ENCODE measurements around the gene FBXW5. TPM values are rescaled to one million over a fixed set of nuclear protein-coding genes. Genes with fewer than 3 reads are reported as not detected.
A peak's percentile ranks its signal among the peaks of the same experiment; 100 is the strongest.

The FBXW5 gene
- total and polyA plus RNA-seq, 10 of the 15 experiments (the other 5 are each of a cell fraction or from before 2014, with no cell fraction given): 0.21 to 97.3 (median 44.5) TPM

DNA sequence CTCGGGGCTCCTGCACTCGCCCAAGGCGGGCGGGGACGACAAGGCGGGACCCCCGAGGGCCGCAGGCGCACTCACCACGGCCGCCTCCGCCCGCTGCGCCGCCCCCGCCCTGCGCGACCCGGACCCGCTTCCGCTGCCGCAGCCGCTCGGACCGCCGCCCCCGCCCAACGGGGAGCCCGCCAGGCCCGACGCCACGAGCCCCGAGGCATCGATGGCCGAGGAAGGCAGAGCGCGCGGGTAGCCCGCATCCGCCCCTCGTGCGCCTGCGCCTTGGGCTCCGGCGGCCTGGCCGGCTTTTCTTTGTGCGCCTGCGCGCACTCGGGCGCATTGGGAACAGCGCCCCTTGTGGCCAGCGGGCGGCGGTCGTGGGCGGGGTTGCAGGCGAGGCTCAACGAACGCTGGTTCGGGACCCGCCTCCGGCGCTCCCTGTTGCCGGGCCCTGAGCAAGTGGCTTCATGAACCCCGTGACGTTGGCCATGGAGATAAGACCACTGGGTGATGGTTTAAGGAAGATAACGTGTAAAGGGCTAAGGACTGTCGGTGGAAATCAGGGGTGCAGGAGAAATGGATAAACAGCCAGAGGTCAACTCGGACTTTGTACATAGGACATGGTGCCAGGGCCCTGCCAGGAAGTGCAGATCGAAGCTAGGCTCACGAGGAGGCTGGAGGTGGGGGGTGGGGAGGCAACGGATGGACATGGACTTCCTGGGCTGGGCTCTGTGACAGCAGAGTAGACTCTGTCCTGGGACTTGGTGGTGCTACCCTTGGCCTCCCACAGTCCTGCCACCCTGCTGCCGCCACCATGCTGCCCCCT, at the start of gene FBXW5, which contains the start of gene C8G (continued):
- no peak for TF ChIP-seq IRF4 (IDR thresholded peaks at IDR 0.05; ENCODE audit: low read depth, low read length)
- TF ChIP-seq RCOR1 (conservative IDR thresholded peaks at IDR 0.05; ENCODE audit: low read depth, low read length): peak; percentile 52; the same call in 1 of the 2 replicates
- TF ChIP-seq SREBF1 (IDR thresholded peaks at IDR 0.05; ENCODE audit: low read length): no peak
- peak; percentile 3; the same call in 1 of the 2 replicates for TF ChIP-seq SMC3 (IDR thresholded peaks at IDR 0.05; ENCODE audit: borderline replicate concordance, low read length)
- peak; percentile 58; the same call in 1 of the 2 replicates for TF ChIP-seq NBN (IDR thresholded peaks at IDR 0.05)
- TF ChIP-seq, protein P1, sequence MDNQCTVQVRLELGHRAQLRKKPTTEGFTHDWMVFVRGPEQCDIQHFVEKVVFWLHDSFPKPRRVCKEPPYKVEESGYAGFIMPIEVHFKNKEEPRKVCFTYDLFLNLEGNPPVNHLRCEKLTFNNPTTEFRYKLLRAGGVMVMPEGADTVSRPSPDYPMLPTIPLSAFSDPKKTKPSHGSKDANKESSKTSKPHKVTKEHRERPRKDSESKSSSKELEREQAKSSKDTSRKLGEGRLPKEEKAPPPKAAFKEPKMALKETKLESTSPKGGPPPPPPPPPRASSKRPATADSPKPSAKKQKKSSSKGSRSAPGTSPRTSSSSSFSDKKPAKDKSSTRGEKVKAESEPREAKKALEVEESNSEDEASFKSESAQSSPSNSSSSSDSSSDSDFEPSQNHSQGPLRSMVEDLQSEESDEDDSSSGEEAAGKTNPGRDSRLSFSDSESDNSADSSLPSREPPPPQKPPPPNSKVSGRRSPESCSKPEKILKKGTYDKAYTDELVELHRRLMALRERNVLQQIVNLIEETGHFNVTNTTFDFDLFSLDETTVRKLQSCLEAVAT (IDR thresholded peaks at IDR 0.05): peak; percentile 99
- TF ChIP-seq, protein P2, sequence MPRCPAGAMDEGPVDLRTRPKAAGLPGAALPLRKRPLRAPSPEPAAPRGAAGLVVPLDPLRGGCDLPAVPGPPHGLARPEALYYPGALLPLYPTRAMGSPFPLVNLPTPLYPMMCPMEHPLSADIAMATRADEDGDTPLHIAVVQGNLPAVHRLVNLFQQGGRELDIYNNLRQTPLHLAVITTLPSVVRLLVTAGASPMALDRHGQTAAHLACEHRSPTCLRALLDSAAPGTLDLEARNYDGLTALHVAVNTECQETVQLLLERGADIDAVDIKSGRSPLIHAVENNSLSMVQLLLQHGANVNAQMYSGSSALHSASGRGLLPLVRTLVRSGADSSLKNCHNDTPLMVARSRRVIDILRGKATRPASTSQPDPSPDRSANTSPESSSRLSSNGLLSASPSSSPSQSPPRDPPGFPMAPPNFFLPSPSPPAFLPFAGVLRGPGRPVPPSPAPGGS (IDR thresholded peaks at IDR 0.05; ENCODE audit: borderline replicate concordance, insufficient read depth, low read depth, low read length, poor library complexity, severe bottlenecking): peak; percentile 32
- no peak for TF ChIP-seq TCF7 (IDR thresholded peaks at IDR 0.05; ENCODE audit: borderline replicate concordance)
- TF ChIP-seq FOXM1 (IDR thresholded peaks at IDR 0.05; ENCODE audit: low read depth, low read length): no peak
- TF ChIP-seq ZNF622 (IDR thresholded peaks at IDR 0.05): no peak
- no peak for TF ChIP-seq CHD4 (IDR thresholded peaks at IDR 0.05)
- TF ChIP-seq, protein P3, sequence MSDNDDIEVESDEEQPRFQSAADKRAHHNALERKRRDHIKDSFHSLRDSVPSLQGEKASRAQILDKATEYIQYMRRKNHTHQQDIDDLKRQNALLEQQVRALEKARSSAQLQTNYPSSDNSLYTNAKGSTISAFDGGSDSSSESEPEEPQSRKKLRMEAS (IDR thresholded peaks at IDR 0.05; ENCODE audit: low read depth, low read length): peak; percentile 35
- TF ChIP-seq POLR2AphosphoS2 (IDR thresholded peaks at IDR 0.05; ENCODE audit: low read depth, low read length): peak; percentile 91
- no peak for TF ChIP-seq KAT2A (conservative IDR thresholded peaks at IDR 0.05; ENCODE audit: control insufficient read depth, low read depth, low read length)
- TF ChIP-seq TCF3 (IDR thresholded peaks at IDR 0.05; ENCODE audit: borderline replicate concordance, insufficient read depth, low read depth, low read length): 0 out of 2 replicates have a peak, but pooled peaks have one; percentile 52
- TF ChIP-seq ZNF384 (IDR thresholded peaks at IDR 0.05; ENCODE audit: borderline replicate concordance, low read depth, low read length): no peak
- TF ChIP-seq, protein P4, sequence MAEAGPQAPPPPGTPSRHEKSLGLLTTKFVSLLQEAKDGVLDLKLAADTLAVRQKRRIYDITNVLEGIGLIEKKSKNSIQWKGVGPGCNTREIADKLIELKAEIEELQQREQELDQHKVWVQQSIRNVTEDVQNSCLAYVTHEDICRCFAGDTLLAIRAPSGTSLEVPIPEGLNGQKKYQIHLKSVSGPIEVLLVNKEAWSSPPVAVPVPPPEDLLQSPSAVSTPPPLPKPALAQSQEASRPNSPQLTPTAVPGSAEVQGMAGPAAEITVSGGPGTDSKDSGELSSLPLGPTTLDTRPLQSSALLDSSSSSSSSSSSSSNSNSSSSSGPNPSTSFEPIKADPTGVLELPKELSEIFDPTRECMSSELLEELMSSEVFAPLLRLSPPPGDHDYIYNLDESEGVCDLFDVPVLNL (IDR thresholded peaks at IDR 0.05; ENCODE audit: low read depth, low read length): 0 out of 2 replicates have a peak, but pooled peaks have one; percentile 50
- TF ChIP-seq SRF (IDR thresholded peaks at IDR 0.05; ENCODE audit: low read depth in 2 of 2, low read length in 2 of 2): peak in 1 of 2 experiments; percentile 99; a peak in 2 of 4 replicates
- no peak for TF ChIP-seq RAD51 (IDR thresholded peaks at IDR 0.05)
- no peak for TF ChIP-seq MYC (IDR thresholded peaks at IDR 0.05; ENCODE audit: insufficient read depth, insufficient read length, insufficient replicate concordance, low read length, severe bottlenecking)
- no peak for TF ChIP-seq MTA2 (IDR thresholded peaks at IDR 0.05; ENCODE audit: low read depth)
- 0 out of 2 replicates have a peak, but pooled peaks have one; percentile 20 for TF ChIP-seq ESRRA (IDR thresholded peaks at IDR 0.05; ENCODE audit: low read length)
- TF ChIP-seq, protein P5, sequence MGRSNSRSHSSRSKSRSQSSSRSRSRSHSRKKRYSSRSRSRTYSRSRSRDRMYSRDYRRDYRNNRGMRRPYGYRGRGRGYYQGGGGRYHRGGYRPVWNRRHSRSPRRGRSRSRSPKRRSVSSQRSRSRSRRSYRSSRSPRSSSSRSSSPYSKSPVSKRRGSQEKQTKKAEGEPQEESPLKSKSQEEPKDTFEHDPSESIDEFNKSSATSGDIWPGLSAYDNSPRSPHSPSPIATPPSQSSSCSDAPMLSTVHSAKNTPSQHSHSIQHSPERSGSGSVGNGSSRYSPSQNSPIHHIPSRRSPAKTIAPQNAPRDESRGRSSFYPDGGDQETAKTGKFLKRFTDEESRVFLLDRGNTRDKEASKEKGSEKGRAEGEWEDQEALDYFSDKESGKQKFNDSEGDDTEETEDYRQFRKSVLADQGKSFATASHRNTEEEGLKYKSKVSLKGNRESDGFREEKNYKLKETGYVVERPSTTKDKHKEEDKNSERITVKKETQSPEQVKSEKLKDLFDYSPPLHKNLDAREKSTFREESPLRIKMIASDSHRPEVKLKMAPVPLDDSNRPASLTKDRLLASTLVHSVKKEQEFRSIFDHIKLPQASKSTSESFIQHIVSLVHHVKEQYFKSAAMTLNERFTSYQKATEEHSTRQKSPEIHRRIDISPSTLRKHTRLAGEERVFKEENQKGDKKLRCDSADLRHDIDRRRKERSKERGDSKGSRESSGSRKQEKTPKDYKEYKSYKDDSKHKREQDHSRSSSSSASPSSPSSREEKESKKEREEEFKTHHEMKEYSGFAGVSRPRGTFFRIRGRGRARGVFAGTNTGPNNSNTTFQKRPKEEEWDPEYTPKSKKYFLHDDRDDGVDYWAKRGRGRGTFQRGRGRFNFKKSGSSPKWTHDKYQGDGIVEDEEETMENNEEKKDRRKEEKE (IDR thresholded peaks at IDR 0.05): no peak
